MCF 10A (cell line): Measurements from ENCODE around the gene STS. TPM values are rescaled to one million over a fixed set of nuclear protein-coding genes. Genes with fewer than 3 reads are reported as not detected.
A peak's percentile ranks its signal among the peaks of the same experiment; 100 is the strongest.

Experiments used
- BruUV-seq: library from RNA; stranded (reverse); fragments of 400-500 nt; replicated peaks from 2 replicates; lab custom pipeline; 2021; lab: Mats Ljungman, UMichigan
- CTCF ChIA-PET: fragments of 300-600 bp; sonication (Branson Sonifier 250); formaldehyde crosslinking; extraction: SDS; loops from one replicate; lab custom pipeline; 2021; ENCODE audit warnings: antibody characterized with exemption, inconsistent platforms; lab: Yijun Ruan, JAX
- POLR2A ChIA-PET: fragments of 300-600, 350-650 bp; sonication (Branson Sonifier 250); formaldehyde crosslinking; extraction: SDS; loops from one replicate; lab custom pipeline; 2020; ENCODE audit warnings: antibody characterized with exemption, inconsistent platforms; lab: Yijun Ruan, JAX
- DNase-seq: peaks from one replicate; pipeline ENCODE4 v3.0.0-alpha.2; 2018; ENCODE audit not compliant: unreplicated experiment
- H3K27ac Mint-ChIP-seq: one replicate; pipeline ENCODE4 v1.8.0; 2022; ENCODE audit warnings: mild to moderate bottlenecking, low read depth, mixed read lengths; ENCODE audit not compliant: unreplicated experiment
- H3K27me3 Mint-ChIP-seq: one replicate; pipeline ENCODE4 v1.8.0; 2022; ENCODE audit warnings: mixed read lengths; ENCODE audit not compliant: insufficient read depth, unreplicated experiment
- H3K36me3 Mint-ChIP-seq: one replicate; pipeline ENCODE4 v1.8.0; 2022; ENCODE audit warnings: mild to moderate bottlenecking, moderate library complexity, mixed read lengths; ENCODE audit not compliant: insufficient read depth, unreplicated experiment
- H3K4me1 Mint-ChIP-seq: one replicate; pipeline ENCODE4 v1.8.0; 2022; ENCODE audit warnings: mixed read lengths; ENCODE audit not compliant: insufficient read depth, unreplicated experiment
- H3K4me3 Mint-ChIP-seq: one replicate; pipeline ENCODE4 v1.8.0; 2022; ENCODE audit warnings: mild to moderate bottlenecking, moderate library complexity, mixed read lengths; ENCODE audit not compliant: unreplicated experiment
- H3K9me3 Mint-ChIP-seq: one replicate; pipeline ENCODE4 v1.8.0; 2022; ENCODE audit warnings: mixed read lengths; ENCODE audit not compliant: unreplicated experiment
- intact Hi-C: fragments of 100-400 bp; cut with micrococcal nuclease; formaldehyde crosslinking; loops from 2 replicates; pipeline ENCODE4 v1.14.1; 2022
- total RNA-seq: library from RNA; stranded (reverse); gene quantifications from 2 replicates; pipeline ENCODE4 v1.2.3, GENCODE V29; 2022
- TF ChIP-seq, protein P1 (sequence below): fragments of 200-600 bp; IDR thresholded peaks from one replicate; pipeline ENCODE4 v1.8.0; 2022; ENCODE audit warnings: antibody characterized with exemption, mild to moderate bottlenecking; ENCODE audit not compliant: unreplicated experiment

Gene STS
- total RNA-seq, 1 experiment from 2014 or later, result 2.8 TPM

DNA sequence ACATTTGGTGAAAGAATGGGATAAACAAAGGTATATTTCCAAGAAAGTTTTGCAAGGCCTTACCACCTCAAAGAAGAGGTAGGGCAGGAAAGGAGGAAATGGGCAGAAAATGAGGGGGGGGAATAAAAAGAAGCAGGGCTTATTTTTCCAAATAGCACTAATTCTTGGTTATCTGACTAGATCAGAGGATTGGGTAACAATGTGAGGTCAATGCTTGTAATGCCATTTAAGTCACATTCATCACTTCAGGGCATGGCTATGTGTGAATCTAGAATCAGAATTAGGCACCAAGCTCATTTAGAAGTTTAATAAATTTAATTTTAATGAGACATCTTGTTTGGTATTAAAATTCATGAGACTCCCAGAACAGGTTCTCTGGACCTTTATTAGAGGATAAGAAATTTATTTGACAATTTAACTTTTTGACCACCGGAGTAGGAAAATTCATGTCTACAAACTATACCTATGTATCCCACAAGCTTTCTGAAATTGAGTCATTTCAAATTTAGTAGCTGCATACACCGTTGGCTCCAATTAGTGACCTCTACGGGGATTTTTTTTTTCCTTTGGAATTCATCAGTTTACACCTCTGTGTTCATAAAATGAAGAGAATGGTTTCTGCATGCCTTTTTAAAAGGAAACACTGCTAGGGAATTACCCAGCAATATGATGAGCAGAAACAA, 1.4 kb upstream of the STS start:
- TF ChIP-seq, protein P1, sequence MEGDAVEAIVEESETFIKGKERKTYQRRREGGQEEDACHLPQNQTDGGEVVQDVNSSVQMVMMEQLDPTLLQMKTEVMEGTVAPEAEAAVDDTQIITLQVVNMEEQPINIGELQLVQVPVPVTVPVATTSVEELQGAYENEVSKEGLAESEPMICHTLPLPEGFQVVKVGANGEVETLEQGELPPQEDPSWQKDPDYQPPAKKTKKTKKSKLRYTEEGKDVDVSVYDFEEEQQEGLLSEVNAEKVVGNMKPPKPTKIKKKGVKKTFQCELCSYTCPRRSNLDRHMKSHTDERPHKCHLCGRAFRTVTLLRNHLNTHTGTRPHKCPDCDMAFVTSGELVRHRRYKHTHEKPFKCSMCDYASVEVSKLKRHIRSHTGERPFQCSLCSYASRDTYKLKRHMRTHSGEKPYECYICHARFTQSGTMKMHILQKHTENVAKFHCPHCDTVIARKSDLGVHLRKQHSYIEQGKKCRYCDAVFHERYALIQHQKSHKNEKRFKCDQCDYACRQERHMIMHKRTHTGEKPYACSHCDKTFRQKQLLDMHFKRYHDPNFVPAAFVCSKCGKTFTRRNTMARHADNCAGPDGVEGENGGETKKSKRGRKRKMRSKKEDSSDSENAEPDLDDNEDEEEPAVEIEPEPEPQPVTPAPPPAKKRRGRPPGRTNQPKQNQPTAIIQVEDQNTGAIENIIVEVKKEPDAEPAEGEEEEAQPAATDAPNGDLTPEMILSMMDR, result no peak
- intact Hi-C loops, result loop anchor here (5.0 kb wide), 2 partner anchors 301 to 781 kb away; partner anchors contain the start of gene PNPLA4
- Mint-ChIP-seq H3K27me3 (no peaks in the 10 kb centered on the region), H3K27ac (no peak overlapping the region), H3K36me3 (peaks cover 12% of the 10 kb centered on the region), H3K4me1 (peaks cover 13% of the 10 kb centered on the region), H3K9me3 (no peaks in the 10 kb centered on the region), H3K4me3 (no peak overlapping the region)
- no TSS peak for BruUV-seq
- POLR2A ChIA-PET, result interaction anchor here (1.1 to 1.7 kb wide), 3 partner anchors 12 to 782 kb away, joined by 3 to 6 read pairs (median 4); no protein-coding TSS in a partner anchor
- CTCF ChIA-PET, result interaction anchor here (0.7 to 8.3 kb wide), 6 partner anchors 13 to 561 kb away, joined by 3 to 49 read pairs (median 4); no protein-coding TSS in a partner anchor
- no peak for DNase-seq

DNA sequence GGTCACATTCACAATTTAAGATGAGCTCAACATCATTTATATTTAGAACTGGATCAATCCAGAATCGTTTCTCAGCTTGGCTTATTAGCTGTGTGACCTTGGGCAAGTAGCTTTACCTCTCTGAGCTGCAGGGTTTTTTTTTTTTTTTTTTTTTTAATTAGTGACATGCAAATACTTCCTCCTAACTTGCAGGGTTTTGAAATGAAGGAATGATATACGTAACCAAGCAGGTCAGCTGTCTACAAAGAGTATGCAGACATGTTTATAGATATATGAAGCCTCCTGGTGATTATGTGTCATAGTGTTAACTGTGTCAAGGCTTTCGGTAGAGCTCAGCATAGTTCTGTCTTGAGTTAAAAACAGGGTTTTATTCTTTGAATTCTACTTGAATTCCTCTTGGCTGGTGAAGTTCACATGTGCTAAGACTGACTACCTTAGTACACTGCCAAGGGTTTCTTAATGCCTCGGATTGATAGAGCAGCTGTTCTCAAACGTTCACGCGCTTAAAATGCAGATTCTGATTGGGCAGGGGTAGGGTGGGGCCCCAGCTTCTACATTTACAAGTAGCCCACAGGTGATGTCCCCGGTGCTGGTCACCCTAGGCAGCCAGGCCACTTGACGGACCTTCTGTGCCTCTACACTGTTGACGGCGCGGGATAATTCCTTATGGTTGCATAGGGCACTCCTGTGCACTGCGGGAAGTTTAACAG, 654 bp upstream of the STS start:
- POLR2A ChIA-PET, result interaction anchor here (0.8 to 1.7 kb wide), 7 partner anchors 11 to 781 kb away, joined by 3 to 6 read pairs (median 4); no protein-coding TSS in a partner anchor
- TF ChIP-seq, protein P1, result no peak
- Mint-ChIP-seq H3K4me1 (peaks cover 13% of the 10 kb centered on the region), H3K27ac (no peak overlapping the region), H3K27me3 (no peaks in the 10 kb centered on the region), H3K36me3 (peaks cover 12% of the 10 kb centered on the region), H3K9me3 (no peaks in the 10 kb centered on the region), H3K4me3 (peak overlapping the region; percentile 85)
- BruUV-seq, result TSS peak; percentile 36
- intact Hi-C loops, result loop anchor here (5.0 kb wide), 2 partner anchors 300 to 780 kb away; partner anchors contain the start of gene PNPLA4
- DNase-seq, result peak; percentile 42
- CTCF ChIA-PET, result interaction anchor here (0.7 to 8.3 kb wide), 6 partner anchors 13 to 560 kb away, joined by 3 to 49 read pairs (median 4); no protein-coding TSS in a partner anchor

DNA sequence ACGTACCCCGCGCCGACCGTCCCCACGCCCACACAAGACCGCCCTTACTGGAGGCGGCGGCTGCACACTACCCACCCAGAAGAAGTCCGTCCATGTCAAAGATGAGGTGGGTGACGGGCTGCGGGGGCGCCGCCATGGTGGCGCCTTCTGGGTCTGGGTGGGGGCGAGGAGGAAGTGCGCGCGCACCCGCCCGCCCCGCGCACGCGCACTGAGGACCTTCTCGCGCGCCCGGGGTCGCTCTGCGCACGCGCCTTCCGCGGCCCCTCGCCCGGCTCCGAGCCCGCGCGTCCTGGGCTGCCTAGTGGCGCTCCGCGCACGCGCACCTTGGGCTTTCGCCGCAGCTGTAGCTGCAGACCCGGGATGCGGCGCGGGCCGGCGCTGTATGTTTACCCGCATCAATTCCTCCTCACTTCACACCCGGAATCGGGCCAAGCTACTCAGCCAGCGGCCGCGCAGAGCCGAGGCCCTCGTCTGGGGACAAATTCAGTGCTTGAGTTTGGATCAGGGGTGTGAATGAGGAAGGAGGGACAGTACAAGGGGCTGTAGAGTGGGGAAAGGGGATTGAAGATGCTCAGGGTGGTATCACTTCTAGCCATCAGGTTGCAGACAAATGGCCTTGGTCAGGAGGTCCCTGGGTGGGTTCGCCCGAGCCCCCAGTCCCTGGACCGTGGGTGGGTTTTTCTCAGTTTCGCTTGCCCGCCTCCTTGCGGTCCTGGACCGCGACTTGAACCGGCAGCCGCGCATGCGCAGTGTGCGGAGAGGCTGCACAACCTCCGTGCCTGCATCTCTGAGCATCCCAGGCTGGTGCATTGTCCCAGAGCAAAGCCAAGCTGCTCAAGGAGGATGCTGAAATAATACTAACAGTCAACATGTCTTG, 704 bp downstream of the STS start, which contains the start of gene PUDP:
TSS of gene PUDP (minus strand) at position 176 of the 877 bp plus-strand sequence. CDS start at position 136, 40 bp downstream.
- ChIA-PET CTCF (interaction anchor here (0.5 to 8.3 kb wide), 5 partner anchors 12 to 349 kb away, joined by 3 to 49 read pairs (median 3); no protein-coding TSS in a partner anchor), POLR2A (interaction anchor here (0.7 to 1.4 kb wide), 2 partner anchors 297 to 796 kb away, joined by 4 read pairs; no protein-coding TSS in a partner anchor)
- no peak within 1 kb of the TSS for H3K27ac Mint-ChIP-seq
- BruUV-seq, result TSS peak; percentile 36
- H3K27me3 Mint-ChIP-seq, result peaks cover 6% of the 10 kb centered on the region
- H3K36me3 Mint-ChIP-seq, result peaks cover 12% of the 10 kb centered on the region
- H3K9me3 Mint-ChIP-seq, result no peaks in the 10 kb centered on the region
- DNase-seq, result peak; percentile 84
- intact Hi-C loops, result loop anchor here (5.0 kb wide), 2 partner anchors 299 to 779 kb away; partner anchors contain the start of gene PNPLA4
- peaks cover 13% of the 10 kb centered on the region for H3K4me1 Mint-ChIP-seq
- TF ChIP-seq, protein P1, result no peak
- H3K4me3 Mint-ChIP-seq, result peak within 1 kb of the TSS; percentile 85
